Measurements from ENCODE around the gene TMEM245. TPM values are rescaled to one million over a fixed set of nuclear protein-coding genes. Genes with fewer than 3 reads are reported as not detected.

TMEM245 gene
- 39.6 to 48.3 TPM (median 43.8 TPM) in 3 replicates for total RNA-seq
- long read RNA-seq, partial matches to known transcripts, result 4 of 73 reads
- long read RNA-seq, other reads (novel, unspliced or antisense), result 69 of 73 reads

DNA sequence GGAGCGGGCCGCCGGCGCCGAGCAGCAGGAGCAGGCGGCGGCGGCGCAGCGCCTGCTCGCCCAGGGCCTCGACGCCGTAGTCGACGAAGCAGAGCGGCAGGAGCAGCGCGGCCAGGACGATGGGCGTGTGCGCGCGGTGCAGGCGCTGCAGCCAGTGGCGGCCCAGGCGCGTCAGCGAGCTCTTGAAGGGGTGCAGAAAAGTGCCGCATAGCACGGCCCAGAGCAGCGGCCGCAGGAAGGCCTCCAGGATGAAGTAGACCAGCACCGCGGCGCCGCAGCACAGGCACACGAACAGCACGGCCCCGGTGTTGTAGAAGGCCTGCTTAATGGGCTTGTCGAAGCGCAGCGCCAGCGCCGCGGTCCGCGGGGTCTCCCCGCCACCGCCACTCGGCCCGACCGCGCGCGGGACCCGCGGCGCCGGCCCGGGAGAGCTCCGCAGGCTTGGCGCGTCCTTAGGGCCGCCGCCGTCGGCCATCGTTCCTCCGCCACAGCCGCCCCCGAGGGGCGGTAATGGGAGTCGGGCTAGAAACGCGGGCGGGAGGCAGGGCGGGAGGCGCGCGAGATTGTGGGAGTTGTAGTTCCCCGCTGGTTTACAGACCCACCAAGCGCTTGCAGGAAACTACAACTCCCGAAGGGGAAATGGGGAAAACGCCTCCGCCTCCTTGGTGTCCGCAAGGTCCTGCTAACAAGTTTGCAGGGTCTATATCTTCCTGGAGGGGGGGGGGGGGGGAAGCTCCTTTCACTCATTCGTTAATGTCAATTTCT, at the start of gene TMEM245:
TSS of gene TMEM245 (minus strand) at position 509 of the 765 bp plus-strand sequence. CDS start at position 475, 34 bp downstream.
- Mint-ChIP-seq H3K27ac (ENCODE audit: unreplicated experiment) (peak within 1 kb of the TSS; percentile 83), H3K9me3 (ENCODE audit: low read depth) (no peaks in the 10 kb centered on the region)
- peak; percentile 98 for DNase-seq (ENCODE audit: low spot score)

GRCh38 chr9:109168170-109168569, 48.4 kb upstream of the TMEM245 start:
- peaks cover 1% of the 10 kb centered on the region for H3K36me3 Mint-ChIP-seq (ENCODE audit: low read depth)
- H3K4me3 Mint-ChIP-seq (ENCODE audit: unreplicated experiment), result no peak overlapping the region

More for the DNA sequence above, at the start of gene TMEM245:
- peaks cover 37% of the 10 kb centered on the region for H3K4me1 Mint-ChIP-seq (ENCODE audit: low read depth)
- H3K36me3 Mint-ChIP-seq (ENCODE audit: low read depth), result no peaks in the 10 kb centered on the region
- no peaks in the 10 kb centered on the region for H3K27me3 Mint-ChIP-seq (ENCODE audit: low read depth)
- no peak for TF ChIP-seq CTCF (IDR thresholded peaks at IDR 0.05)
- H3K4me3 Mint-ChIP-seq (ENCODE audit: unreplicated experiment), result peak within 1 kb of the TSS; percentile 86

GRCh38 chr9:109167716-109168115, 48.0 kb upstream of the TMEM245 start:
- TF ChIP-seq CTCF (IDR thresholded peaks at IDR 0.05), result no peak
- H3K27ac Mint-ChIP-seq (ENCODE audit: unreplicated experiment), result no peak overlapping the region
- peaks cover 5% of the 10 kb centered on the region for H3K9me3 Mint-ChIP-seq (ENCODE audit: low read depth)
- H3K27me3 Mint-ChIP-seq (ENCODE audit: low read depth), result peaks cover 5% of the 10 kb centered on the region
- peaks cover 3% of the 10 kb centered on the region for H3K4me1 Mint-ChIP-seq (ENCODE audit: low read depth)
- peak overlapping the region; percentile 82 for H3K4me3 Mint-ChIP-seq (ENCODE audit: unreplicated experiment)
- peak; percentile 14 for DNase-seq (ENCODE audit: low spot score)
- H3K36me3 Mint-ChIP-seq (ENCODE audit: low read depth), result peaks cover 1% of the 10 kb centered on the region

More at GRCh38 chr9:109168170-109168569, 48.4 kb upstream of the TMEM245 start:
- H3K27me3 Mint-ChIP-seq (ENCODE audit: low read depth), result peaks cover 5% of the 10 kb centered on the region
- DNase-seq (ENCODE audit: low spot score), result no peak
- H3K9me3 Mint-ChIP-seq (ENCODE audit: low read depth), result peaks cover 5% of the 10 kb centered on the region
- peaks cover 3% of the 10 kb centered on the region for H3K4me1 Mint-ChIP-seq (ENCODE audit: low read depth)
- H3K27ac Mint-ChIP-seq (ENCODE audit: unreplicated experiment), result no peak overlapping the region
- TF ChIP-seq CTCF (IDR thresholded peaks at IDR 0.05), result no peak

GRCh38 chr9:109166771-109167601, 47.2 kb upstream of the TMEM245 start, which contains the start of gene FRRS1L:
Gene FRRS1L (minus strand): TSS chr9:109167249. CDS start chr9:109167138, 111 bp downstream.
- peak; percentile 76 for DNase-seq (ENCODE audit: low spot score)
- peaks cover 3% of the 10 kb centered on the region for H3K4me1 Mint-ChIP-seq (ENCODE audit: low read depth)
- H3K36me3 Mint-ChIP-seq (ENCODE audit: low read depth), result peaks cover 1% of the 10 kb centered on the region
- peaks cover 5% of the 10 kb centered on the region for H3K27me3 Mint-ChIP-seq (ENCODE audit: low read depth)
- H3K4me3 Mint-ChIP-seq (ENCODE audit: unreplicated experiment), result peak within 1 kb of the TSS; percentile 82
- H3K27ac Mint-ChIP-seq (ENCODE audit: unreplicated experiment), result no peak within 1 kb of the TSS
- TF ChIP-seq CTCF (IDR thresholded peaks at IDR 0.05), result no peak
- H3K9me3 Mint-ChIP-seq (ENCODE audit: low read depth), result peaks cover 5% of the 10 kb centered on the region
